Measurements from ENCODE around the gene OAS3. TPM values are rescaled to one million over a fixed set of nuclear protein-coding genes. Genes with fewer than 3 reads are reported as not detected.

The OAS3 gene
- total and polyA plus RNA-seq, 10 of the 15 experiments (the other 5 are each of a cell fraction or from before 2014, with no cell fraction given), result 5.1 to 107 (median 18.0) TPM

- RAD21 ChIA-PET (ENCODE audit: unreplicated experiment), result no interaction called here
- Histone ChIP-seq H3K36me3 (ENCODE audit: control insufficient read depth in 2 of 2, insufficient read depth in 2 of 2, low read length in 1 of 2) (peaks cover 0 to 14% of the 10 kb centered on the region in 2 experiments; a peak in 3 of 4 replicates), H3K79me2 (ENCODE audit: control insufficient read depth, insufficient read depth, low read length) (peaks cover 11% of the 10 kb centered on the region), H2AFZ (ENCODE audit: control insufficient read depth, low read depth, low read length) (no peak overlapping the region), H3K27ac (ENCODE audit: control insufficient read depth, insufficient read depth) (no peak overlapping the region), H3K27me3 (replicated peaks in 1 of 2; ENCODE audit: control insufficient read depth in 2 of 2, insufficient read depth in 2 of 2, low read length in 1 of 2) (no peaks in the 10 kb centered on the region), H3K9me3 (replicated peaks; ENCODE audit: control insufficient read depth, insufficient read depth, low read length) (no peaks in the 10 kb centered on the region), H3K4me2 (ENCODE audit: control insufficient read depth, insufficient read depth) (no peak overlapping the region), H3K4me3 (no peak overlapping the region), H4K20me1 (ENCODE audit: control insufficient read depth, insufficient read depth) (no peaks in the 10 kb centered on the region), H3K4me1 (ENCODE audit: control insufficient read depth, insufficient read depth, low read length) (0 out of 2 replicates have a peak, but pooled peaks cover under 1% of the 10 kb centered on the region), H3K9ac (ENCODE audit: control insufficient read depth, insufficient read depth, low read length) (no peak overlapping the region)
- SMC1A ChIA-PET (ENCODE audit: uncharacterized antibody, unreplicated experiment), result no interaction called here
- 96% methylated on average over 4 of the region's 4 CpGs for WGBS (ENCODE audit: insufficient coverage, insufficient replicate concordance, low lambda C conversion rate, missing lambda C conversion rate)
- no peak for TF ChIP-seq PAX8 (IDR thresholded peaks at IDR 0.05)
- no peak for TF ChIP-seq ZNF622 (IDR thresholded peaks at IDR 0.05)
- TF ChIP-seq POLR2AphosphoS2 (IDR thresholded peaks at IDR 0.05; ENCODE audit: low read depth, low read length), result no peak
- TF ChIP-seq FOS (IDR thresholded peaks at IDR 0.05; ENCODE audit: borderline replicate concordance, extremely low read depth, insufficient read length), result no peak
- TF ChIP-seq RUNX3 (IDR thresholded peaks at IDR 0.05; ENCODE audit: low read length), result no peak
- TF ChIP-seq SREBF1 (IDR thresholded peaks at IDR 0.05; ENCODE audit: low read length), result no peak
- TF ChIP-seq RBBP5 (conservative IDR thresholded peaks at IDR 0.05), result no peak
- TF ChIP-seq ZBTB11 (CRISPR knock-in tag; IDR thresholded peaks at IDR 0.05), result no peak
- no peak for ATAC-seq
- in situ Hi-C loops (cut with MboI), result no loop called here
- DNase-seq (ENCODE audit: low read depth, low spot score), result no peak
- intact Hi-C loops (cut with micrococcal nuclease; ENCODE audit: unreplicated experiment), result no loop called here
- CTCF ChIA-PET, result no interaction called here
- no peak for FAIRE-seq
- POLR2A ChIA-PET, result no interaction called here
- no TSS peak for BruUV-seq (replicated peaks)
Measured at GRCh38 chr12:112945515-112945914, 7.2 kb downstream of the OAS3 start.
